Stimulated activated CD4-positive, alpha-beta T cell treated with anti-CD3 and anti-CD28 coated beads, Interleukin-12 subunit alpha, Interleukin-12 subunit beta, amount 100 ng/mL, for 48 hours (primary cell): ENCODE measurements around the gene CREG1.
"Not testable (repeated sequence)": the region's sequence is repeated elsewhere in the genome, so short reads cannot be mapped to it uniquely, and the experiment has no call there.

ENCODE experiments used
- DNase-seq, 3 donors: peaks; one replicate each; pipeline ENCODE4 v3.0.0-alpha.2; 2020; ENCODE audit warnings: low read depth in 2 of 3, low spot score in 1 of 3

The CREG1 gene

DNA sequence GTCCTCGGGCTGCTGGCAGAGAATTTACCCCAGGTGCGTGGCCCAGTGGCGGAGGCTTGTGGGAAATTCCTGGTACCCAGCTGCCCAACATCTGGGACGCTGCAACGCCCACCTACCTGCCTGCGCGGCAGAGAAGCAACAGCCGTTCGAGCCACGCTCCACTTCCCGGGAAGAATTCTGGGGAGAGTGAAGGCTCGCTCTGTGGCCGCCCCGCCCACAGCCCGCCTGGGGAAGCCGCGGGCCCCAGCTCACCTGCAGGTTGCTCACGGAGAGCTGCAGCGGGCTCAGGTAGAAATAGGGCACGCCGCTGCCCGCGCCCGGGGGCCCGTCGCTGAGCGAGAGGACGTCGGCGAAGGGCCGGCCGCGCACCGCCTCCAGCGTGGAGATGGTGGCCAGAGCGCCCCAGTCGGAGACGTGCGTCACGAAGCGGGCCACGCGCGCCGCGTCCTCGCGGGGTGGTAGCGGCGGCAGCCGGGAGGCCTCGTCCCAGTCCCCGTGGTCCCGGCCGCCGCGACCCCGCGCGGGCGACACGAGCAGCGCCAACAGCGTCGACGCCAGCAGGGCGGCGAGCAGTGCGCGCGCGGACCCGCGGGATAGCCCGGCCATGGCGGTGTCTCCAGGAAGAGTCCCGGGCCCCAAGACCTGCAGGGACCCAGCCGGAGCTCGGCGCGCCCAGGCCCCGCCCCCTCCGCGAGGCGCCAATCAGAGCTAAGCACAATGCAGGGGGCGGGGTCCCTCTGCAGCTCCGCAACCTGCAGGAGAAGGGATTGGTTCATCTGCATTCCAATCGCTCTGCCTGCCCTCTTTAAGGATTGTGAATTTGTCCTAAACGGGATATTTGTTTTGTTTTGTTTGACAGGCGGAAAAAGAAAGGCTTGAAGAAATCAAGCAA lies at the start of gene CREG1:
CREG1 (minus strand) TSS at position 627 of the 892 bp plus-strand sequence.
- DNase-seq: peak; percentile 77 to 89 (median 80)

- DNase-seq: no peak
These were observed 49.3 kb upstream of the CREG1 start for GRCh38 chr1:167602840-167603239.

GRCh38 chr1:167601442-167602383 lies 48.2 kb upstream of the CREG1 start:
- no peak for DNase-seq

DNA sequence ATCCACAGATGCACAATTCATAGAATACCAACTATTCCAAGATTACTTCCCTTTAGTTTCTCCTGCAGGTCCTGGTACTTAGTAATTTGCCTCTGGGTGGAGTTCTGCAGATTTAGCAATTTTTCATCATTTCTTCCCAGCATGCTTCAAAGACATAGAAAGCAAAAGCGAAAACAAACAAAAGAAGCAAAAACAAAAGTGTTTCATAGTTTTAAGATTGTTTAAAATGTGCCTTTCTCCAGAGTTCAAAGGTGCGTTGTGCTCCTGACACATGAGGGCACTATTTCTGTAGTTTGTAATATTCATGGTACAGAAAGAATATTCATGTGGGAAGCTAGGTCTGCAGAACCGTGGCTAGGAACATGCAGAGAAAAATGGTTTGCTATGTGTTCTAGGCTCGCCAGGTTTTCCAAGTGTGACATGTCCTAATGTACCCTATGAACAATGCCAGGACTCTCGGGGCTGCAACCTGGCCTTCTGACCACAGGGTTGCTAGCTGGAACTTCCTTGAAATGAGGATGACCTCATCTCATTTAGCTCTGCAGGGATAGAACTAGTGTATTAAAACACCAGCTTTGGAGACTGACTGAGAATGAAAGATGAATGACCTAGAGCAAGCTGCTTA lies 46.5 kb upstream of the CREG1 start:
- no peak for DNase-seq

DNA sequence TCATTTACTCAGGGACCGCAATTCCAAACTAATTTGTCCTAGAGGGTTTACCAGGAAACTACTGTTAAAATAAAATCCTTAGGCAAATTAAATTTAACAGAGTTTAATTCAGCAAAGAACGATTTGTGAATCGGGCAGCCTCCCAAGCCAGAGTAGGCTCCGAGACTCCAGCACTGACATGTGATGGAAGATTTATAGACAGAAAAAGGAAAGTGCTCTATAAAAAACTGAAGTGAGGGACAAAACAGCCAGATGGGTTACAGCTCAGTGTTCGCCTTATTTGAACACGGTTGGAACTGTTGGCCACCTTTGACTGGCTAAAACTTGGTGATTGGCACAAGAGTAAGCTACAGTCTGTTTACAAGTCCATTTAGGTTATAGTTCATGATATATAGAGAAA lies 41.3 kb upstream of the CREG1 start:
- DNase-seq: no peak

DNA sequence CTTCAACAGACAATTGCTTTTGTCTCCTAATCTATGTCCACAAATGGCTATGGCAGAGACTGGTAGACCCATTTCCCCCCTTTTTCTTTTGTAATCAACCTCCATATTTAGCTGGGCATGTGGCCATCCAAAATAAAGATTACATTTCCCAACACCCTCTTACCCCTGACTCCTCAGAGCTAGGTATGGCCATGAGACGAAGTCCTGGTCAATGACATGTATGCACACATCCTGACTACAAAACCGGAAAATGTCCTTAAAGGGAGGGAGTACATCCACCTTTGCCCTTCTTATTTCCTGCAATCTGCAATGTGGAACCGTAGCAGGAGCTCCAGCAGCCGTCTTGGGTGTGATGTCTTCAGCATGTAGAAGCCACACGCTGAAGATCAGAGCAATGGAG lies 40.3 kb upstream of the CREG1 start:
- DNase-seq: no peak

DNA sequence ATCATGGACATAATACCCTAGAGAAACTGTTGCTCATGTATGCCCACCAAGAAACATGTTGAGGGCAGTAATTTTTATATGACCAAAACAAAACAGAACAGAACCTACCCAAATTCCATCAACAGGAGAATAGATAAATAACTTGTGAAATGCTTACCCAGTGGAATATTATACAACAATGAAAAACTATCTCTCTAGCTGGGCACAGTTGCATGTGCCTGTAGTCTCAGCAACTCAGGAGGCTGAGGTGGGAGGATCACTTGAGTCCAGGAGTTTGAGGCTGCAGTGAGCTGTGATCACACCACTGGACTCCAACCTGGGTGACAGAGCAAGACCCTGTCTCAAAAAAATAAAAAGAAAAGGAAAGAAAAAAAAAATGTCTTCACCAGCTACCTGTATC lies 38.9 kb upstream of the CREG1 start:
- no peak for DNase-seq

GRCh38 chr1:167588361-167588760 lies 34.8 kb upstream of the CREG1 start:
- no peak for DNase-seq

GRCh38 chr1:167587872-167588271 lies 34.3 kb upstream of the CREG1 start:
- DNase-seq: no peak

DNA sequence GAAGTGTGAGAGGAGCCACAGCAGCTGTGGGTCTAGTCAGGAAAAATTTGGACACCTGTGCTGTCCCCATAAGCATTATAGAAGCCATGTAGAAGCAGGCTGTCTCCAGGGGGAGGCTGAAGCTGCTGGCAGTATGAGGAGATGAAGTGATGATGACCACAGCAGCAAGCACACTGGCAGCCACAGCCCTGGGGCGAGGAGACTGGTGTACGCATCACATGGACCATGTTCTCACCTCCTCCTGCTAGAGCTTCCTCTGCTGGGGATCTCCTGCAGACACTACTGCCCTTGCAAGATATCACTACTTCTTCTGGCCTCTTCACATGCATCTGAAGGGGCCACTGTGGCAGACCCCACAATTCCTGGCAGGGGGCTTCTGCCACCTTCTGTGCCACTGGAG lies 33.8 kb upstream of the CREG1 start:
- no peak for DNase-seq

- DNase-seq: no peak
These were observed 31.0 kb upstream of the CREG1 start for GRCh38 chr1:167584581-167584980.

GRCh38 chr1:167582722-167583121 lies 29.2 kb upstream of the CREG1 start:
- DNase-seq: no peak

DNA sequence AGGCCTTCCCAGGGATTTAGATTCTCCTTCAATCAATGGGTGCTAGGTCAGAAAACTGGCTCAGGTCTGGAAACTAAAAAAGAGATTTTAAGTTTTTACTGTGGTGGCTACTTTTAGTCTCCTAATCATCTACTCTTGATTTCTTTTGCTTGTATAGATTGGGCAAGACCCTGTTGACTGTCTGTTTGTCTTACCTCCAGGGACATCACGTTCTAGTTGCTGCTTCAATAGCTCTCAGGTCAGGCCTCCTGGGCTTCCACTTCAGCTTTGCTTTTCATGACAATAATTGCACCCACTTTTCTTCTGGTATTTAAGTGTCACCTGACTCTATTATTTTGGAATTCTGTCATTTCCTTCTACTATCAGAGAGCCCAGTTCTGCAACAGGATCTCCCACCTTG lies 28.5 kb upstream of the CREG1 start:
- no peak for DNase-seq

GRCh38 chr1:167579986-167580385 lies 26.4 kb upstream of the CREG1 start:
- no peak for DNase-seq

- DNase-seq: no peak
These were observed 25.5 kb upstream of the CREG1 start for GRCh38 chr1:167578939-167579521.

- DNase-seq: no peak
These were observed 22.1 kb upstream of the CREG1 start for GRCh38 chr1:167575649-167576048.

GRCh38 chr1:167573035-167573434 lies 19.5 kb upstream of the CREG1 start:
- no peak for DNase-seq

- not testable (repeated sequence) for DNase-seq
These were observed 17.1 kb upstream of the CREG1 start for GRCh38 chr1:167570712-167571111.

GRCh38 chr1:167567663-167568062 lies 14.1 kb upstream of the CREG1 start:
- DNase-seq: no peak

- DNase-seq: no peak
These were observed 13.2 kb upstream of the CREG1 start for GRCh38 chr1:167566766-167567165.

DNA sequence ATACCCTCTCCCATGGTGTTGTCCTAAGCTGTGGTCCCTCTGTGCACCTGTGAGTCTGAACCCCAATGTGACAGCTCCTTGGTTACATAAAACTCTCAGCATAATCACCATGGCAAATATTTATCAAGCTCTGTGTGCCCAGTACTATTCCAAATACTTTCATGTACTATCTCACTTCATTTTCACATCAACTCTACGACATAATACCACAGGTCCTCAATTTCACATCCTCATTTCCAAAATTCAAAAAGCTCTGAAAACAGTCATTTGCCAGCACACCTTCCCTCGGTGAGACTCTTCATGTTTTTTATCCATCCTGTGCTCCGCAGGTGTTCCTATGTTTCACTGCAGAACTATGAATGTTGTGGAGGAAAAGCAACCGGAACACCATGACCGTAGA lies 12.4 kb upstream of the CREG1 start:
- no peak for DNase-seq
